Measurements from ENCODE around the gene APPBP2.

GRCh38 chr17:60519795-60520194, 6.2 kb downstream of the APPBP2 start:
- no peak for TF ChIP-seq CTCF (IDR thresholded peaks at IDR 0.05; ENCODE audit: low read depth, low read length, poor library complexity, severe bottlenecking)
- no peak for TF ChIP-seq EZH2phosphoT487 (IDR thresholded peaks at IDR 0.05; ENCODE audit: borderline replicate concordance, low read length)
